GM23338 (cell line): ENCODE data around the gene EBPL. TPM values are rescaled to one million over a fixed set of nuclear protein-coding genes. Genes with fewer than 3 reads are reported as not detected.

Experiments
- ATAC-seq: fragments of 200-7000 bp; cut with Tn5 transposase; 3 replicates; pipeline ENCODE4 v1.9.1; 2020
- DNase-seq: peaks from one replicate; pipeline ENCODE4 v3.0.0-alpha.2; 2015; ENCODE audit warnings: low spot score
- H2AFZ ChIP-seq: fragments of 200-600 bp; sonication (generic); 2 replicates; pipeline ENCODE4 v1.8.0; 2016; ENCODE audit warnings: antibody characterized with exemption, mild to moderate bottlenecking, moderate library complexity
- H3F3A ChIP-seq: fragments of 200-600 bp; sonication (generic); replicated peaks from 2 replicates; pipeline ENCODE4 v1.8.0; 2017; ENCODE audit warnings: antibody characterized with exemption, mixed run types, low read depth
- H3K27ac ChIP-seq: fragments of 200-600 bp; sonication (generic); 2 replicates; pipeline ENCODE4 v1.6.1; 2016; ENCODE audit warnings: low read depth
- H3K27me3 ChIP-seq: fragments of 200-600 bp; sonication (generic); 2 replicates; pipeline ENCODE4 v1.8.0; 2016; ENCODE audit warnings: mild to moderate bottlenecking, mixed run types, moderate library complexity; ENCODE audit not compliant: insufficient read depth
- H3K36me3 ChIP-seq: fragments of 200-600 bp; sonication (generic); 2 replicates; pipeline ENCODE4 v1.8.0; 2016; ENCODE audit warnings: mild to moderate bottlenecking; ENCODE audit not compliant: insufficient read depth
- H3K4me1 ChIP-seq: fragments of 200-600 bp; sonication (generic); 2 replicates; pipeline ENCODE4 v1.8.0; 2016; ENCODE audit warnings: mild to moderate bottlenecking, moderate library complexity; ENCODE audit not compliant: insufficient read depth
- H3K4me2 ChIP-seq: fragments of 200-600 bp; sonication (generic); 2 replicates; pipeline ENCODE4 v1.7.1; 2017; ENCODE audit warnings: mixed run types
- H3K4me3 ChIP-seq: fragments of 200-600 bp; sonication (generic); 2 replicates; pipeline ENCODE4 v1.6.1; 2016; ENCODE audit warnings: mixed run types
- H3K79me2 ChIP-seq: fragments of 200-600 bp; sonication (generic); replicated peaks from 2 replicates; pipeline ENCODE4 v1.8.0; 2017; ENCODE audit warnings: mild to moderate bottlenecking; ENCODE audit not compliant: insufficient read depth
- H3K9me2 ChIP-seq: fragments of 200-600 bp; sonication (generic); 2 replicates; pipeline ENCODE4 v1.8.0; 2017; ENCODE audit not compliant: insufficient read depth
- H4K20me1 ChIP-seq: fragments of 200-600 bp; sonication (generic); replicated peaks from 2 replicates; pipeline ENCODE4 v1.8.0; 2017; ENCODE audit warnings: mild to moderate bottlenecking; ENCODE audit not compliant: insufficient read depth
- H3K27ac Mint-ChIP-seq: 2 replicates; pipeline ENCODE4 v1.8.0; 2020; ENCODE audit warnings: inconsistent platforms, mild to moderate bottlenecking, moderate library complexity, mixed read lengths
- H3K27me3 Mint-ChIP-seq: 3 replicates; pipeline ENCODE4 v1.8.0; 2022; ENCODE audit warnings: low read depth, mild to moderate bottlenecking, moderate library complexity, mixed read lengths, inconsistent platforms; ENCODE audit not compliant: insufficient read depth, poor library complexity
- H3K36me3 Mint-ChIP-seq: 3 replicates; pipeline ENCODE4 v1.8.0; 2021; ENCODE audit warnings: low read depth, mild to moderate bottlenecking, inconsistent platforms, moderate library complexity, mixed read lengths
- H3K4me1 Mint-ChIP-seq: 3 replicates; pipeline ENCODE4 v1.8.0; 2020; ENCODE audit warnings: mild to moderate bottlenecking, inconsistent platforms, mixed read lengths
- H3K4me3 Mint-ChIP-seq: 3 replicates; pipeline ENCODE4 v1.8.0; 2021; ENCODE audit warnings: moderate library complexity, mild to moderate bottlenecking, inconsistent platforms, mixed read lengths
- H3K9me3 Mint-ChIP-seq: 3 replicates; pipeline ENCODE4 v1.8.0; 2020; ENCODE audit warnings: moderate library complexity, mild to moderate bottlenecking, inconsistent platforms, mixed read lengths
- CREB1 ChIP-seq: fragments of 250-450 bp; sonication (Bioruptor Pico); IDR thresholded peaks from 2 replicates; pipeline ENCODE4 v1.5.0; 2020; ENCODE audit warnings: low read depth, mild to moderate bottlenecking, moderate library complexity
- EZH2 ChIP-seq: fragments of 200-600 bp; sonication (generic); IDR thresholded peaks from one replicate; pipeline ENCODE4 v1.8.0; 2017; ENCODE audit warnings: antibody characterized with exemption, mild to moderate bottlenecking, low read depth; ENCODE audit not compliant: unreplicated experiment
- EZH2phosphoT487 ChIP-seq: fragments of 200-600 bp; sonication (generic); IDR thresholded peaks from one replicate; pipeline ENCODE4 v1.8.1; 2018; ENCODE audit warnings: antibody characterized with exemption; ENCODE audit not compliant: unreplicated experiment
- JUNB ChIP-seq: IDR thresholded peaks from one replicate; pipeline ENCODE4 v1.6.1; 2016; ENCODE audit warnings: antibody characterized with exemption; ENCODE audit not compliant: unreplicated experiment
- NANOG ChIP-seq: IDR thresholded peaks from 2 replicates; pipeline ENCODE4 v1.6.1; 2016; ENCODE audit warnings: antibody characterized with exemption, borderline replicate concordance
- POLR2AphosphoS5 ChIP-seq: IDR thresholded peaks from 2 replicates; pipeline ENCODE4 v1.6.1; 2016; ENCODE audit warnings: antibody characterized with exemption, low read depth
- REST ChIP-seq: IDR thresholded peaks from one replicate; pipeline ENCODE4 v1.6.1; 2018; ENCODE audit warnings: antibody characterized with exemption; ENCODE audit not compliant: unreplicated experiment
- STAT1 ChIP-seq: IDR thresholded peaks from one replicate; pipeline ENCODE4 v1.6.1; 2016; ENCODE audit warnings: antibody characterized with exemption; ENCODE audit not compliant: unreplicated experiment
- ZNF114 ChIP-seq: fragments of 250-450 bp; sonication (Bioruptor Pico); IDR thresholded peaks from 2 replicates; pipeline ENCODE4 v1.5.0; 2020; ENCODE audit warnings: mild to moderate bottlenecking, moderate library complexity
- ZNF331 ChIP-seq: fragments of 250-450 bp; sonication (Bioruptor Pico); IDR thresholded peaks from 2 replicates; pipeline ENCODE4 v1.5.0; 2020; ENCODE audit warnings: low read depth, mild to moderate bottlenecking, moderate library complexity
- polyA plus RNA-seq: library from polyadenylated mRNA; unstranded; fragments of >200 nt; fragmentation: Nextera tagmentation; extraction: Ambion mirVana; gene quantifications from 2 replicates; pipeline ENCODE4 v1.2.1, GENCODE V29; 2016
- total RNA-seq: library from RNA; depleted of rRNA; stranded (reverse); fragments of >200 nt; shearing (Covaris generic); gene quantifications from 2 replicates; pipeline ENCODE4 v1.2.3, GENCODE V29; 2014
- TF ChIP-seq, protein P1 (sequence below): IDR thresholded peaks from 2 replicates; pipeline ENCODE4 v1.6.1; 2016; ENCODE audit warnings: antibody characterized with exemption

Gene EBPL
- total and polyA plus RNA-seq, 2 experiments from 2014 or later, result 231 to 245 TPM

DNA sequence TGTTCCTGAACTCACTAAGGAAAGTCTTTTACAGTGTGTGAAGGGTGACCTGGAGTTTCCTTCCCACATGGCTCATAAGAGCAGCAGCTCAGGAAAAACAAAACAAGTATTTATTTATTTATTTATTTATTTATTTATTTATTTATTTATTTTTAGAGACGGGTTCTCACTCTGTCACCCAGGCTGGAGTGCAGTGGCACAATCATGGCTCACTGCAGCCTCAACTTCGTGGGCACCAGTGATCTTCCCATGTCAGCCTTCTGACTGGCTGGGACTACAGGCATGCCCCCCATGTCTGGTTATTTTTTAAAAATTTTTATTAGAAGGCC is 52.6 kb downstream of the EBPL start:
- Mint-ChIP-seq H3K4me3 (no peak overlapping the region), H3K4me1 (peaks cover 25% of the 10 kb centered on the region), H3K9me3 (no peaks in the 10 kb centered on the region), H3K36me3 (0 out of 3 replicates have a peak, but pooled peaks cover 4% of the 10 kb centered on the region), H3K27ac (no peak overlapping the region), H3K27me3 (peaks cover 1% of the 10 kb centered on the region)
- DNase-seq (no peak), ATAC-seq (no peak)
- Histone ChIP-seq H3K4me3 (no peak overlapping the region), H3K4me2 (no peak overlapping the region), H3K79me2 (no peaks in the 10 kb centered on the region), H4K20me1 (no peaks in the 10 kb centered on the region), H2AFZ (no peak overlapping the region), H3K36me3 (no peaks in the 10 kb centered on the region), H3K27ac (no peak overlapping the region), H3K9me2 (peaks cover 10% of the 10 kb centered on the region; the same call in 1 of the 2 replicates), H3F3A (0 out of 2 replicates have a peak, but pooled peaks cover 6% of the 10 kb centered on the region), H3K4me1 (peaks cover 14% of the 10 kb centered on the region; the same call in 1 of the 2 replicates), H3K27me3 (no peaks in the 10 kb centered on the region)
- TF ChIP-seq POLR2AphosphoS5 (no peak), EZH2 (no peak), ZNF331 (CRISPR knock-in tag) (no peak), EZH2phosphoT487 (no peak), ZNF114 (CRISPR knock-in tag) (no peak), NANOG (no peak)

- H3K4me3 ChIP-seq, result no peak overlapping the region
- 0 out of 2 replicates have a peak, but pooled peaks cover 6% of the 10 kb centered on the region for H3F3A ChIP-seq
- H3K4me1 Mint-ChIP-seq, result peaks cover 25% of the 10 kb centered on the region
- 0 out of 3 replicates have a peak, but pooled peaks cover 4% of the 10 kb centered on the region for H3K36me3 Mint-ChIP-seq
- H3K36me3 ChIP-seq, result no peaks in the 10 kb centered on the region
- peaks cover 1% of the 10 kb centered on the region for H3K27me3 Mint-ChIP-seq
- ATAC-seq (no peak), DNase-seq (no peak)
- no peaks in the 10 kb centered on the region for H3K79me2 ChIP-seq
- H3K9me3 Mint-ChIP-seq, result no peaks in the 10 kb centered on the region
- no peak overlapping the region for H3K4me3 Mint-ChIP-seq
- no peaks in the 10 kb centered on the region for H4K20me1 ChIP-seq
- peaks cover 14% of the 10 kb centered on the region; the same call in 1 of the 2 replicates for H3K4me1 ChIP-seq
- no peak overlapping the region for H3K4me2 ChIP-seq
- H2AFZ ChIP-seq, result no peak overlapping the region
- H3K9me2 ChIP-seq, result peaks cover 10% of the 10 kb centered on the region; the same call in 1 of the 2 replicates
- no peaks in the 10 kb centered on the region for H3K27me3 ChIP-seq
- H3K27ac Mint-ChIP-seq, result no peak overlapping the region
- no peak overlapping the region for H3K27ac ChIP-seq
- TF ChIP-seq REST (no peak), STAT1 (no peak), NANOG (no peak), JUNB (no peak), ZNF114 (CRISPR knock-in tag) (no peak), CREB1 (no peak)
- TF ChIP-seq, protein P1, sequence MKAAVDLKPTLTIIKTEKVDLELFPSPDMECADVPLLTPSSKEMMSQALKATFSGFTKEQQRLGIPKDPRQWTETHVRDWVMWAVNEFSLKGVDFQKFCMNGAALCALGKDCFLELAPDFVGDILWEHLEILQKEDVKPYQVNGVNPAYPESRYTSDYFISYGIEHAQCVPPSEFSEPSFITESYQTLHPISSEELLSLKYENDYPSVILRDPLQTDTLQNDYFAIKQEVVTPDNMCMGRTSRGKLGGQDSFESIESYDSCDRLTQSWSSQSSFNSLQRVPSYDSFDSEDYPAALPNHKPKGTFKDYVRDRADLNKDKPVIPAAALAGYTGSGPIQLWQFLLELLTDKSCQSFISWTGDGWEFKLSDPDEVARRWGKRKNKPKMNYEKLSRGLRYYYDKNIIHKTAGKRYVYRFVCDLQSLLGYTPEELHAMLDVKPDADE, result no peak
These were observed 53.1 kb downstream of the EBPL start for GRCh38 chr13:49638030-49638743.
